Measurements from ENCODE around the gene GREB1L.

DNA sequence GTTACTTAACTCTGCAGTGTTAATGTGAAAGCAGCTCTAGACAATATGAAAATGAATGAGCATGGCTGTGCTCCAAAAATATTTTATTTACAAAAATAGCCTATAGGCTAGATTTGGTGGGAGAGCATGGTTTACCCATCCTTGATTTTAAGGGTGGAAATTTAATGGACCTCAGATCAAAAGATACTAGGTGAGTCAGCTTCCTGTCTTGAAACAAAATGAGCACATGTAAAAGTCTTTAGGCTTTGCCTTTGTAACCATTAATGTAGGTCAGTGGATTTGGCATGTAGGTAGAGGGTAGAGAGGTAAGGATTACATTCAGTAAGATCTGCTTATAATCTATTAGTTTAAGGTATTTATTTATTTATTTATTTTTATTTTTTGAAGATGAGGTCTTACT, 72.7 kb downstream of the GREB1L start:
- TF ChIP-seq YY1 (IDR thresholded peaks at IDR 0.05; ENCODE audit: insufficient read depth, insufficient read length) = no peak
- TF ChIP-seq ZNF274 (IDR thresholded peaks at IDR 0.05; ENCODE audit: low read depth, low read length) = no peak
